NOMO-1 treated with DMSO at 0.1 percent for 48 hours (cell line): ENCODE measurements around the gene C16orf86.

Experiments used
- DNase-seq: peaks from one replicate; lab custom pipeline; 2025; ENCODE audit not compliant: unreplicated experiment; lab: John Stamatoyannopoulos, UW

Gene C16orf86

GRCh38 chr16:67666032-67666551 is 522 bp upstream of the C16orf86 start:
- no peak for DNase-seq

- no peak for DNase-seq
Observed at GRCh38 chr16:67667453-67667816, 821 bp downstream of the C16orf86 start.

- peak; percentile 94 for DNase-seq
Observed at GRCh38 chr16:67667817-67668494, 1.3 kb downstream of the C16orf86 start.

- peak; percentile 30 for DNase-seq
Observed at GRCh38 chr16:67668495-67669157, 2.0 kb downstream of the C16orf86 start.

GRCh38 chr16:67669499-67670101 is 3.0 kb downstream of the C16orf86 start:
- no peak for DNase-seq

GRCh38 chr16:67672306-67672705 is 5.7 kb downstream of the C16orf86 start:
- DNase-seq = no peak

- peak; percentile 65 for DNase-seq
Observed at GRCh38 chr16:67672739-67673662, 6.4 kb downstream of the C16orf86 start.

- DNase-seq = peak; percentile 12
Observed at GRCh38 chr16:67673712-67674580, 7.3 kb downstream of the C16orf86 start.

GRCh38 chr16:67674851-67675578 is 8.4 kb downstream of the C16orf86 start:
- no peak for DNase-seq

GRCh38 chr16:67675579-67675935 is 8.9 kb downstream of the C16orf86 start:
- no peak for DNase-seq

GRCh38 chr16:67675999-67676398 is 9.4 kb downstream of the C16orf86 start:
- DNase-seq = no peak

- DNase-seq = no peak
Observed at GRCh38 chr16:67676516-67676915, 9.9 kb downstream of the C16orf86 start.

- DNase-seq = no peak
Observed at GRCh38 chr16:67676939-67677338, 10.3 kb downstream of the C16orf86 start.

- DNase-seq = no peak
Observed at GRCh38 chr16:67677712-67678111, 11.1 kb downstream of the C16orf86 start.

GRCh38 chr16:67678354-67679023 is 11.9 kb downstream of the C16orf86 start:
- no peak for DNase-seq

- DNase-seq = no peak
Observed at GRCh38 chr16:67679935-67680897, 13.6 kb downstream of the C16orf86 start.

GRCh38 chr16:67683767-67684166 is 17.2 kb downstream of the C16orf86 start:
- no peak for DNase-seq
